Activated B cell treated with CpG ODN at 0.5 μM for 24 hours (primary cell): ENCODE measurements around the gene CASZ1. TPM values are rescaled to one million over a fixed set of nuclear protein-coding genes. Genes with fewer than 3 reads are reported as not detected.

ENCODE experiments used
- ATAC-seq: fragments of 200-7000 bp; cut with Tn5 transposase; one replicate; pipeline ENCODE4 v1.10.0; 2021; ENCODE audit warnings: low read depth, mild to moderate bottlenecking, moderate library complexity
- CTCF ChIA-PET: fragments of 350-600 bp; sonication (Branson Sonifier 250); formaldehyde crosslinking; loops from one replicate; lab custom pipeline; 2021; ENCODE audit warnings: antibody characterized with exemption; lab: Charles Lee
- POLR2A ChIA-PET: fragments of 350-600 bp; sonication (Branson Sonifier 250); formaldehyde crosslinking; loops from one replicate; lab custom pipeline; 2021; ENCODE audit warnings: antibody characterized with exemption; lab: Charles Lee
- DNase-seq: peaks from one replicate; pipeline ENCODE4 v3.0.0; 2022
- H3K27ac Mint-ChIP-seq: one replicate; pipeline ENCODE4 v1.8.0; 2020; ENCODE audit warnings: mixed read lengths
- H3K27me3 Mint-ChIP-seq: one replicate; pipeline ENCODE4 v1.8.0; 2021; ENCODE audit warnings: mixed read lengths
- H3K36me3 Mint-ChIP-seq: one replicate; pipeline ENCODE4 v1.8.0; 2021; ENCODE audit warnings: low read depth, mixed read lengths
- H3K4me1 Mint-ChIP-seq: one replicate; pipeline ENCODE4 v1.8.0; 2021; ENCODE audit warnings: mixed read lengths
- H3K4me3 Mint-ChIP-seq: one replicate; pipeline ENCODE4 v1.8.0; 2020; ENCODE audit warnings: mild to moderate bottlenecking, mixed read lengths
- H3K9me3 Mint-ChIP-seq: one replicate; pipeline ENCODE4 v1.8.0; 2020; ENCODE audit warnings: mixed read lengths
- CTCF ChIP-seq: fragments of 200-600 bp; IDR thresholded peaks from one replicate; pipeline ENCODE4 v1.8.0; 2022; ENCODE audit warnings: antibody characterized with exemption, mild to moderate bottlenecking
- intact Hi-C: fragments of 100-400 bp; cut with micrococcal nuclease; formaldehyde crosslinking; loops from one replicate; pipeline ENCODE4 v1.15.1; 2024
- total RNA-seq: library from RNA; stranded (reverse); gene quantifications from 2 replicates; pipeline ENCODE4 v1.2.3, GENCODE V29; 2022

Gene CASZ1
- total RNA-seq, 1 donor from 2014 or later = 35.6 TPM

GRCh38 chr1:10629091-10629815, 167.2 kb downstream of the CASZ1 start:
- intact Hi-C loops = no loop called here
- ChIA-PET CTCF (no interaction called here), POLR2A (interaction anchor here (0.6 kb wide), 2 partner anchors 17 to 1499 kb away, joined by 3 read pairs; no protein-coding TSS in a partner anchor)
- H3K36me3 Mint-ChIP-seq = peaks cover 39% of the 10 kb centered on the region
- H3K27ac Mint-ChIP-seq = no peak overlapping the region
- TF ChIP-seq CTCF = no peak
- no peaks in the 10 kb centered on the region for H3K27me3 Mint-ChIP-seq
- H3K4me1 Mint-ChIP-seq = no peaks in the 10 kb centered on the region
- DNase-seq = no peak
- no peaks in the 10 kb centered on the region for H3K9me3 Mint-ChIP-seq
- ATAC-seq = no peak
- no peak overlapping the region for H3K4me3 Mint-ChIP-seq

- no peaks in the 10 kb centered on the region for H3K4me1 Mint-ChIP-seq
- ATAC-seq = no peak
- intact Hi-C loops = no loop called here
- no peak for DNase-seq
- H3K36me3 Mint-ChIP-seq = peaks cover 44% of the 10 kb centered on the region
- ChIA-PET POLR2A (interaction anchor here (0.6 kb wide), 2 partner anchors 16 to 1498 kb away, joined by 3 read pairs; no protein-coding TSS in a partner anchor), CTCF (no interaction called here)
- H3K27ac Mint-ChIP-seq = no peak overlapping the region
- H3K9me3 Mint-ChIP-seq = no peaks in the 10 kb centered on the region
- H3K27me3 Mint-ChIP-seq = no peaks in the 10 kb centered on the region
- H3K4me3 Mint-ChIP-seq = no peak overlapping the region
- no peak for TF ChIP-seq CTCF
These were observed 167.8 kb downstream of the CASZ1 start for GRCh38 chr1:10628685-10629084.

- no peak for TF ChIP-seq CTCF
- POLR2A ChIA-PET = interaction anchor here (0.6 kb wide), 1 partner anchor 18 kb away, joined by 5 read pairs; no protein-coding TSS in a partner anchor
- no peak overlapping the region for H3K27ac Mint-ChIP-seq
- CTCF ChIA-PET = no interaction called here
- H3K4me1 Mint-ChIP-seq = no peaks in the 10 kb centered on the region
- no peaks in the 10 kb centered on the region for H3K27me3 Mint-ChIP-seq
- no peaks in the 10 kb centered on the region for H3K9me3 Mint-ChIP-seq
- peaks cover 51% of the 10 kb centered on the region for H3K36me3 Mint-ChIP-seq
- DNase-seq (no peak), ATAC-seq (no peak)
- intact Hi-C loops = no loop called here
- H3K4me3 Mint-ChIP-seq = no peak overlapping the region
These were observed 169.5 kb downstream of the CASZ1 start for GRCh38 chr1:10626791-10627410.

- Mint-ChIP-seq H3K9me3 (no peaks in the 10 kb centered on the region), H3K27ac (no peak overlapping the region), H3K4me1 (no peaks in the 10 kb centered on the region), H3K27me3 (no peaks in the 10 kb centered on the region), H3K4me3 (no peak overlapping the region), H3K36me3 (peaks cover 56% of the 10 kb centered on the region)
- ChIA-PET POLR2A (no interaction called here), CTCF (no interaction called here)
- ATAC-seq (no peak), DNase-seq (no peak)
- intact Hi-C loops = no loop called here
- no peak for TF ChIP-seq CTCF
These were observed 170.2 kb downstream of the CASZ1 start for GRCh38 chr1:10626131-10626731.

- ChIA-PET POLR2A (no interaction called here), CTCF (no interaction called here)
- Mint-ChIP-seq H3K4me1 (no peaks in the 10 kb centered on the region), H3K36me3 (peaks cover 52% of the 10 kb centered on the region), H3K27me3 (no peaks in the 10 kb centered on the region), H3K9me3 (no peaks in the 10 kb centered on the region), H3K4me3 (no peak overlapping the region), H3K27ac (no peak overlapping the region)
- DNase-seq = no peak
- ATAC-seq = no peak
- intact Hi-C loops = no loop called here
- no peak for TF ChIP-seq CTCF
These were observed 170.9 kb downstream of the CASZ1 start for GRCh38 chr1:10625554-10625953.
